ENCODE data around the gene SYT7.

The SYT7 gene

DNA sequence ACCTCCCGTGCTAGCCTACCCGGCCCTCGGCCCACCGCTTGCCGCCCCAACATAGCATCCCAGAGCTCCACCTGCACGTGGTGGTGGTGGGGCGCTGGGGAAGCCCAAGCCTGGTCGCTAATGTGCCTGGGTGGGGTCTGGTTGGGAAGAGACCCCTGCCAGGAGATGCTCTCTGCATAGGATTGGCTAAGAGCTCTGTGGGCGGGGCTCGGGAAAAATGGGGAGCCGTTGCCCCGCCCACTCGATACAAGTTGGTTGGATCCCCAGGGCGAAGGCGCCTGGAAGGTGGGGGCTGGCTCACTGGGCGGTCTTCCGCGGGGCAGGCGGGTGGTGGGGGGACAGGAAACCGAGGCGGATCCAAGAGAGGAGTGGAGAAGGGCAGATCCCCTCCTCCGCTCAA lies 64.7 kb downstream of the SYT7 start:
- H3K9me3 ChIP-seq (ENCODE audit: control insufficient read depth, insufficient read depth, low read depth, low read length), result no peaks in the 10 kb centered on the region
- no peak overlapping the region for H3K27ac ChIP-seq (ENCODE audit: extremely low read depth, low read depth, low read length)
- no peaks in the 10 kb centered on the region for H3K36me3 ChIP-seq (ENCODE audit: control insufficient read depth in 2 of 2, insufficient read depth in 1 of 2, low read length in 2 of 2)
- H3K4me3 ChIP-seq (ENCODE audit: low read depth, low read length), result no peak overlapping the region
- TF ChIP-seq ZNF623 (tag by site-specific recombination; IDR thresholded peaks at IDR 0.05) (no peak), EGR2 (tag by site-specific recombination; IDR thresholded peaks at IDR 0.05; ENCODE audit: low read depth) (0 out of 2 replicates have a peak, but pooled peaks have one; percentile 13), OSR2 (tag by site-specific recombination; IDR thresholded peaks at IDR 0.05) (no peak), ZBTB17 (tag by site-specific recombination; IDR thresholded peaks at IDR 0.05) (no peak)
- ChIA-PET POLR2A (no interaction called here), CTCF (interaction anchor here (0.5 to 17.2 kb wide), 51 partner anchors 8 to 1039 kb away, joined by 3 to 325 read pairs (median 5); partner anchors contain the start of genes LRRC10B and TMEM109)
- no peaks in the 10 kb centered on the region for H3K4me1 ChIP-seq (ENCODE audit: control insufficient read depth, insufficient read depth, low read length)

GRCh38 chr11:61515686-61516085 lies 65.2 kb downstream of the SYT7 start:
- Histone ChIP-seq H3K36me3 (ENCODE audit: control insufficient read depth in 2 of 2, insufficient read depth in 1 of 2, low read length in 2 of 2) (no peaks in the 10 kb centered on the region), H3K4me3 (ENCODE audit: low read depth, low read length) (no peak overlapping the region), H3K9me3 (ENCODE audit: control insufficient read depth, insufficient read depth, low read depth, low read length) (no peaks in the 10 kb centered on the region), H3K4me1 (ENCODE audit: control insufficient read depth, insufficient read depth, low read length) (no peaks in the 10 kb centered on the region), H3K27ac (ENCODE audit: extremely low read depth, low read depth, low read length) (no peak overlapping the region)
- TF ChIP-seq, protein P1, sequence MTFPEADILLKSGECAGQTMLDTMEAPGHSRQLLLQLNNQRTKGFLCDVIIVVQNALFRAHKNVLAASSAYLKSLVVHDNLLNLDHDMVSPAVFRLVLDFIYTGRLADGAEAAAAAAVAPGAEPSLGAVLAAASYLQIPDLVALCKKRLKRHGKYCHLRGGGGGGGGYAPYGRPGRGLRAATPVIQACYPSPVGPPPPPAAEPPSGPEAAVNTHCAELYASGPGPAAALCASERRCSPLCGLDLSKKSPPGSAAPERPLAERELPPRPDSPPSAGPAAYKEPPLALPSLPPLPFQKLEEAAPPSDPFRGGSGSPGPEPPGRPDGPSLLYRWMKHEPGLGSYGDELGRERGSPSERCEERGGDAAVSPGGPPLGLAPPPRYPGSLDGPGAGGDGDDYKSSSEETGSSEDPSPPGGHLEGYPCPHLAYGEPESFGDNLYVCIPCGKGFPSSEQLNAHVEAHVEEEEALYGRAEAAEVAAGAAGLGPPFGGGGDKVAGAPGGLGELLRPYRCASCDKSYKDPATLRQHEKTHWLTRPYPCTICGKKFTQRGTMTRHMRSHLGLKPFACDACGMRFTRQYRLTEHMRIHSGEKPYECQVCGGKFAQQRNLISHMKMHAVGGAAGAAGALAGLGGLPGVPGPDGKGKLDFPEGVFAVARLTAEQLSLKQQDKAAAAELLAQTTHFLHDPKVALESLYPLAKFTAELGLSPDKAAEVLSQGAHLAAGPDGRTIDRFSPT (tag by site-specific recombination; IDR thresholded peaks at IDR 0.05), result no peak
- TF ChIP-seq ZBTB21 (tag by site-specific recombination; IDR thresholded peaks at IDR 0.05) (no peak), AEBP2 (tag by site-specific recombination; IDR thresholded peaks at IDR 0.05; ENCODE audit: borderline replicate concordance) (no peak), KLF16 (tag by site-specific recombination; IDR thresholded peaks at IDR 0.05) (no peak), ZNF610 (tag by site-specific recombination; IDR thresholded peaks at IDR 0.05; ENCODE audit: borderline replicate concordance) (no peak), HOXD13 (CRISPR knock-in tag; IDR thresholded peaks at IDR 0.05; ENCODE audit: borderline replicate concordance) (no peak), ZNF311 (tag by site-specific recombination; IDR thresholded peaks at IDR 0.05; ENCODE audit: borderline replicate concordance) (no peak), ZNF626 (tag by site-specific recombination; IDR thresholded peaks at IDR 0.05) (no peak)
- ChIA-PET CTCF (interaction anchor here (0.7 to 17.2 kb wide), 9 partner anchors 10 to 181 kb away, joined by 4 to 325 read pairs (median 19); a partner anchor contains a TSS), POLR2A (no interaction called here)

DNA sequence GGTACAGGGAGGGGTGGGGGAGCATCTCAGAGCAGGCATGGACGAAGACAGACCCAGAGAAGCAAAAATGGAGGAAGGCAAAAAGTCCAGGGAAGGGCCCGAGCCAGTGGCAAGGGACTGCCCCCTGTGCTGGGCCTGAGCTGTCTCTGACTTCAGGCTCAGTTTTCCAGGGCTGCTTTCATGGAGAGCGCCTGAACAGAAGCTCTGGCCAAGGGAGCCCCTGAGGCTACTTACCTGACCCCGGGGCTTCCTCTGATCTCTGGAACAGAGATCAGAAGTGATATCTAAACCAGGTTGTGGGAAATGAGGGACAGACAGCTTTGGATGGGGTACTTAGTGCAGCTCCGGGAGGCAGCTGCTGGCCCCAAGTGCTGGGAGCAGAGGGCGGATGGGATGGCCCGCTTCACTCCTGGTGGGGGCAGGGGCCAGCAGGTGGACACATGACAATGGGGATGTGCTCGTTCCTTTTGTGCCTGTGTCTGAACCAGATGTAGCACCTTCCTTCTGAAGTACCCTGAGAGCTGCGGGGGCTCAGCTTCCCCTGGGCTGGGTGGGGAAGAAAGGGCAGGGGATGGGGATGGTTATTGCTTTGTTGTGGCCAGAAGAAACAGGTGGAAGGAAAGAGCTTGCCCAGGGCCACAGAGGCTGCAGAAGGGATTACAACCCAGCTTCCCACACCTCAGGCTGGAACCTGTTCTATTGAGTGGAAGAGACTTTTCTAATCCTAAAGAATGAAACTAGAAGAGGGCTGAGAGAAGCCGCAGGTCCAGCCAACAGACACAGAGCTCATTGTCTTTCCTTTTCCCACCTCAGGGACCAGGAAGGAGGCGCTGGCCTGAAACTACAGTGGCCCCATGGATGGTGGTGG lies 66.6 kb downstream of the SYT7 start:
- no peak overlapping the region for H3K4me3 ChIP-seq (ENCODE audit: low read depth, low read length)
- ChIA-PET CTCF (interaction anchor here (0.6 to 17.2 kb wide), 10 partner anchors 14 to 248 kb away, joined by 3 to 325 read pairs (median 4); a partner anchor contains a TSS), POLR2A (no interaction called here)
- H3K36me3 ChIP-seq (ENCODE audit: control insufficient read depth in 2 of 2, insufficient read depth in 1 of 2, low read length in 2 of 2), result no peaks in the 10 kb centered on the region
- no peak overlapping the region for H3K27ac ChIP-seq (ENCODE audit: extremely low read depth, low read depth, low read length)
- H3K9me3 ChIP-seq (ENCODE audit: control insufficient read depth, insufficient read depth, low read depth, low read length), result no peaks in the 10 kb centered on the region
- TF ChIP-seq ZBTB6 (tag by site-specific recombination; IDR thresholded peaks at IDR 0.05) (no peak), ZNF335 (tag by site-specific recombination; conservative IDR thresholded peaks at IDR 0.05) (peak; percentile 32; the same call in 1 of the 2 replicates)
- no peaks in the 10 kb centered on the region for H3K4me1 ChIP-seq (ENCODE audit: control insufficient read depth, insufficient read depth, low read length)
